H9 (cell line): Measurements from ENCODE around the gene CXorf51B. TPM values are rescaled to one million over a fixed set of nuclear protein-coding genes. Genes with fewer than 3 reads are reported as not detected.

Experiments used
- DNase-seq: peaks from one replicate; pipeline ENCODE4 v3.0.0-alpha.2; 2017
- H2AFZ ChIP-seq: one replicate; pipeline ENCODE4 v1.6.1; 2013; ENCODE audit warnings: mild to moderate bottlenecking, low read length, control low read depth, moderate library complexity
- H2AK5ac ChIP-seq: 2 replicates; pipeline ENCODE4 v1.6.1; 2013; ENCODE audit warnings: low read length, control low read depth, mixed read lengths; ENCODE audit not compliant: insufficient read length
- H2BK120ac ChIP-seq: one replicate; pipeline ENCODE4 v1.6.1; 2013; ENCODE audit warnings: low read depth, mild to moderate bottlenecking, low read length, control low read depth, inconsistent platforms; ENCODE audit not compliant: poor library complexity, severe bottlenecking
- H2BK12ac ChIP-seq: 2 replicates; pipeline ENCODE4 v1.6.1; 2013; ENCODE audit warnings: low read length, control low read depth, mixed read lengths, low read depth; ENCODE audit not compliant: insufficient read length
- H2BK15ac ChIP-seq: 2 replicates; pipeline ENCODE4 v1.6.1; 2013; ENCODE audit warnings: low read depth, low read length, control low read depth
- H2BK20ac ChIP-seq: one replicate; pipeline ENCODE4 v1.6.1; 2013; ENCODE audit warnings: low read depth, mild to moderate bottlenecking, low read length, control low read depth, inconsistent platforms; ENCODE audit not compliant: poor library complexity, severe bottlenecking
- H2BK5ac ChIP-seq: 2 replicates; pipeline ENCODE4 v1.6.1; 2013; ENCODE audit warnings: low read length, control low read depth, mixed read lengths; ENCODE audit not compliant: insufficient read length
- H3K14ac ChIP-seq: 2 replicates; pipeline ENCODE4 v1.6.1; 2013; ENCODE audit warnings: low read length, control low read depth; ENCODE audit not compliant: insufficient read depth
- H3K18ac ChIP-seq: 2 replicates; pipeline ENCODE4 v1.6.1; 2013; ENCODE audit warnings: low read depth, mild to moderate bottlenecking, mixed read lengths, low read length, control low read depth; ENCODE audit not compliant: insufficient read length
- H3K23ac ChIP-seq: 2 replicates; pipeline ENCODE4 v1.6.1; 2013; ENCODE audit warnings: low read length, control low read depth, mixed read lengths, low read depth; ENCODE audit not compliant: insufficient read length
- H3K23me2 ChIP-seq: 2 replicates; pipeline ENCODE4 v1.6.1; 2013; ENCODE audit warnings: low read depth, mild to moderate bottlenecking, mixed read lengths, low read length, control low read depth; ENCODE audit not compliant: insufficient read length, poor library complexity, severe bottlenecking
- H3K27ac ChIP-seq: 2 replicates; pipeline ENCODE4 v1.5.1; 2013; ENCODE audit warnings: low read length, control low read depth, mixed read lengths, low read depth; ENCODE audit not compliant: insufficient read length
- H3K27me3 ChIP-seq: 2 replicates; pipeline ENCODE4 v1.6.1; 2013; ENCODE audit warnings: low read length, control low read depth, inconsistent platforms; ENCODE audit not compliant: insufficient read depth
- H3K4ac ChIP-seq: 2 replicates; pipeline ENCODE4 v1.6.1; 2013; ENCODE audit warnings: low read depth, mild to moderate bottlenecking, control low read depth, inconsistent platforms, low read length, moderate library complexity
- H3K4me1 ChIP-seq: 2 replicates; pipeline ENCODE4 v1.6.1; 2013; ENCODE audit warnings: low read length, control low read depth, inconsistent platforms; ENCODE audit not compliant: insufficient read depth
- H3K4me2 ChIP-seq: 2 replicates; pipeline ENCODE4 v1.6.1; 2013; ENCODE audit warnings: low read length, control low read depth, mixed read lengths; ENCODE audit not compliant: insufficient read length, insufficient read depth
- H3K56ac ChIP-seq: 2 replicates; pipeline ENCODE4 v1.6.1; 2013; ENCODE audit warnings: low read depth, mild to moderate bottlenecking, mixed read lengths, low read length, control low read depth; ENCODE audit not compliant: insufficient read length
- H3K79me1 ChIP-seq: 2 replicates; pipeline ENCODE4 v1.6.1; 2013; ENCODE audit warnings: low read depth, mild to moderate bottlenecking, moderate library complexity, low read length, control low read depth, inconsistent platforms; ENCODE audit not compliant: insufficient read depth, poor library complexity, severe bottlenecking
- H3K79me2 ChIP-seq: 2 replicates; pipeline ENCODE4 v1.6.1; 2013; ENCODE audit warnings: low read length, control low read depth, inconsistent platforms; ENCODE audit not compliant: insufficient read depth
- H3K9ac ChIP-seq: 2 replicates; pipeline ENCODE4 v1.6.1; 2013; ENCODE audit warnings: low read length, control low read depth, mixed read lengths; ENCODE audit not compliant: insufficient read length; ENCODE audit errors: extremely low read depth
- H3K9me3 ChIP-seq: one replicate; pipeline ENCODE4 v1.6.1; 2013; ENCODE audit warnings: low read depth, low read length, inconsistent platforms; ENCODE audit not compliant: control insufficient read depth
- H3T11ph ChIP-seq: one replicate; pipeline ENCODE4 v1.6.1; 2013; ENCODE audit warnings: mild to moderate bottlenecking, low read length, control low read depth, inconsistent platforms
- H4K20me1 ChIP-seq: one replicate; pipeline ENCODE4 v1.6.1; 2013; ENCODE audit not compliant: control insufficient read depth, insufficient read length, insufficient read depth
- H4K5ac ChIP-seq: 2 replicates; pipeline ENCODE4 v1.6.1; 2013; ENCODE audit warnings: low read depth, mild to moderate bottlenecking, mixed read lengths, low read length, control low read depth; ENCODE audit not compliant: insufficient read length
- H4K8ac ChIP-seq: replicated peaks from 2 replicates; pipeline ENCODE4 v1.6.1; 2013; ENCODE audit warnings: low read length, control low read depth, mixed read lengths, low read depth; ENCODE audit not compliant: insufficient read length
- H4K91ac ChIP-seq: 2 replicates; pipeline ENCODE4 v1.6.1; 2013; ENCODE audit warnings: low read depth, mild to moderate bottlenecking, moderate library complexity, mixed read lengths, low read length, control low read depth; ENCODE audit not compliant: insufficient read length
- H3K27ac Mint-ChIP-seq, 3 experiments: 2 replicates in 2 of 3; 3 replicates in 1 of 3; pipeline ENCODE4 v1.8.0; 2020 to 2021; ENCODE audit warnings: mixed read lengths in 3 of 3, mild to moderate bottlenecking in 1 of 3, moderate library complexity in 1 of 3
- H3K27me3 Mint-ChIP-seq: 2 replicates; pipeline ENCODE4 v1.8.0; 2021; ENCODE audit warnings: low read depth, mild to moderate bottlenecking, moderate library complexity, mixed read lengths
- H3K36me3 Mint-ChIP-seq, 3 experiments: 2 replicates in 2 of 3; 3 replicates in 1 of 3; pipeline ENCODE4 v1.8.0; 2020 to 2021; ENCODE audit warnings: low read depth in 3 of 3, mixed read lengths in 3 of 3; ENCODE audit not compliant: insufficient read depth in 1 of 3
- H3K4me1 Mint-ChIP-seq, 2 experiments: 2 replicates each; pipeline ENCODE4 v1.8.0; 2020; ENCODE audit warnings: mixed read lengths in 2 of 2
- H3K4me3 Mint-ChIP-seq, 2 experiments: 2 replicates in 1 of 2; 3 replicates in 1 of 2; pipeline ENCODE4 v1.8.0; 2020 to 2021; ENCODE audit warnings: mild to moderate bottlenecking in 2 of 2, mixed read lengths in 2 of 2, moderate library complexity in 1 of 2
- H3K9me3 Mint-ChIP-seq, 2 experiments: 2 replicates in 1 of 2; 3 replicates in 1 of 2; pipeline ENCODE4 v1.8.0; 2020; ENCODE audit warnings: mild to moderate bottlenecking in 2 of 2, mixed read lengths in 2 of 2, moderate library complexity in 1 of 2
- WGBS: extraction: QIAGEN DNeasy Blood & Tissue Kit; methylation state at CpG from one replicate; pipeline ENCODE4 v1.1.7; 2013; ENCODE audit warnings: missing lambda C conversion rate, low lambda C conversion rate, mixed read lengths; ENCODE audit not compliant: insufficient read length; ENCODE audit errors: extremely low coverage; 5-methylcytosine and 5-hydroxymethylcytosine counted together
- total RNA-seq: library from RNA; stranded (reverse); gene quantifications from 2 replicates; pipeline ENCODE4 v1.2.1, GENCODE V29; 2021
- TF ChIP-seq, protein P1 (sequence below): fragments of 200-600 bp; sonication (generic); conservative IDR thresholded peaks from 3 replicates; pipeline ENCODE4 v1.8.0; 2021; ENCODE audit warnings: antibody characterized with exemption, mild to moderate bottlenecking

CXorf51B gene
- total RNA-seq, 1 experiment from 2014 or later: not detected

GRCh38 chrX:146831994-146832393 lies 22.4 kb downstream of the CXorf51B start:
- Histone ChIP-seq H3K14ac (no peak overlapping the region), H3K79me1 (no peaks in the 10 kb centered on the region), H3K79me2 (no peaks in the 10 kb centered on the region), H4K20me1 (no peaks in the 10 kb centered on the region), H2BK20ac (no peak overlapping the region), H3K23me2 (no peaks in the 10 kb centered on the region), H3T11ph (no peak overlapping the region), H4K91ac (no peak overlapping the region), H3K27ac (no peak overlapping the region), H2BK120ac (no peak overlapping the region), H4K8ac (no peak overlapping the region), H2BK12ac (no peak overlapping the region), H3K9me3 (peaks cover 24% of the 10 kb centered on the region), H3K23ac (no peak overlapping the region), H2AFZ (no peak overlapping the region), H2BK5ac (no peak overlapping the region), H4K5ac (no peak overlapping the region), H3K27me3 (no peaks in the 10 kb centered on the region), H3K4me1 (no peaks in the 10 kb centered on the region), H3K18ac (no peak overlapping the region), H3K4ac (no peak overlapping the region), H3K4me2 (no peak overlapping the region), H3K9ac (no peak overlapping the region), H2BK15ac (no peak overlapping the region), H2AK5ac (no peak overlapping the region), H3K56ac (no peak overlapping the region)
- no peak for DNase-seq
- H3K36me3 Mint-ChIP-seq: peaks cover 0 to 9% (median 7%) of the 10 kb centered on the region in 3 experiments; a peak in 5 of 7 replicates
- no peaks in the 10 kb centered on the region for H3K4me1 Mint-ChIP-seq
- TF ChIP-seq, protein P1, sequence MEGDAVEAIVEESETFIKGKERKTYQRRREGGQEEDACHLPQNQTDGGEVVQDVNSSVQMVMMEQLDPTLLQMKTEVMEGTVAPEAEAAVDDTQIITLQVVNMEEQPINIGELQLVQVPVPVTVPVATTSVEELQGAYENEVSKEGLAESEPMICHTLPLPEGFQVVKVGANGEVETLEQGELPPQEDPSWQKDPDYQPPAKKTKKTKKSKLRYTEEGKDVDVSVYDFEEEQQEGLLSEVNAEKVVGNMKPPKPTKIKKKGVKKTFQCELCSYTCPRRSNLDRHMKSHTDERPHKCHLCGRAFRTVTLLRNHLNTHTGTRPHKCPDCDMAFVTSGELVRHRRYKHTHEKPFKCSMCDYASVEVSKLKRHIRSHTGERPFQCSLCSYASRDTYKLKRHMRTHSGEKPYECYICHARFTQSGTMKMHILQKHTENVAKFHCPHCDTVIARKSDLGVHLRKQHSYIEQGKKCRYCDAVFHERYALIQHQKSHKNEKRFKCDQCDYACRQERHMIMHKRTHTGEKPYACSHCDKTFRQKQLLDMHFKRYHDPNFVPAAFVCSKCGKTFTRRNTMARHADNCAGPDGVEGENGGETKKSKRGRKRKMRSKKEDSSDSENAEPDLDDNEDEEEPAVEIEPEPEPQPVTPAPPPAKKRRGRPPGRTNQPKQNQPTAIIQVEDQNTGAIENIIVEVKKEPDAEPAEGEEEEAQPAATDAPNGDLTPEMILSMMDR: no peak
- no peak overlapping the region for H3K27ac Mint-ChIP-seq
- no peaks in the 10 kb centered on the region for H3K27me3 Mint-ChIP-seq
- H3K4me3 Mint-ChIP-seq: no peak overlapping the region
- H3K9me3 Mint-ChIP-seq: peaks cover 58 to 65% of the 10 kb centered on the region in 2 experiments
- no CpG with 5 or more reads among the region's 4 CpGs for WGBS
